GM12873 (cell line): ENCODE measurements around the gene CDK4.

Experiments
- CTCF ChIP-seq: IDR thresholded peaks from 2 replicates; pipeline ENCODE4 v1.5.1; 2012; ENCODE audit warnings: low read depth, mild to moderate bottlenecking, moderate library complexity, low read length, control low read depth; ENCODE audit not compliant: insufficient read depth; ENCODE audit errors: missing control alignments

CDK4 gene

GRCh38 chr12:57777911-57778310 is 25.8 kb upstream of the CDK4 start:
- TF ChIP-seq CTCF: no peak

GRCh38 chr12:57777367-57777766 is 25.3 kb upstream of the CDK4 start:
- TF ChIP-seq CTCF: no peak

- no peak for TF ChIP-seq CTCF
Observed at GRCh38 chr12:57776247-57776587, 24.1 kb upstream of the CDK4 start.

- peak; percentile 32 for TF ChIP-seq CTCF
Observed at GRCh38 chr12:57775563-57776246, 23.6 kb upstream of the CDK4 start.

- TF ChIP-seq CTCF: no peak
Observed at GRCh38 chr12:57775044-57775443, 22.9 kb upstream of the CDK4 start.

- no peak for TF ChIP-seq CTCF
Observed at GRCh38 chr12:57772429-57773322, 20.6 kb upstream of the CDK4 start, which contains the start of gene EEF1AKMT3. EEF1AKMT3 (plus strand) TSS chr12:57772614; CDS start chr12:57772725, 111 bp downstream.

- no peak for TF ChIP-seq CTCF
Observed at GRCh38 chr12:57771873-57772428, 19.8 kb upstream of the CDK4 start, which contains the start of gene METTL1. METTL1 (minus strand) TSS chr12:57772105; CDS start chr12:57772083, 22 bp downstream.
